HepG2 (cell line): Measurements from ENCODE around the gene NSUN6. TPM values are rescaled to one million over a fixed set of nuclear protein-coding genes. Genes with fewer than 3 reads are reported as not detected.
A peak's percentile ranks its signal among the peaks of the same experiment; 100 is the strongest.

Experiments
- ARNT2 ChIP-seq: sonication (generic); formaldehyde crosslinking; IDR thresholded peaks from 2 replicates; pipeline ENCODE4 v1.8.0; 2022; ENCODE audit warnings: mild to moderate bottlenecking, low read depth, missing genetic modification reagents, moderate library complexity
- ATAD3A ChIP-seq: sonication (generic); formaldehyde crosslinking; IDR thresholded peaks from 2 replicates; pipeline ENCODE4 v1.4.0; 2020; ENCODE audit warnings: missing genetic modification reagents
- EHMT2 ChIP-seq: fragments of 200-600 bp; sonication (generic); IDR thresholded peaks from 2 replicates; pipeline ENCODE4 v1.7.0; 2017; ENCODE audit warnings: antibody characterized with exemption, low read depth, low read length, borderline replicate concordance
- HMGXB3 ChIP-seq: sonication (generic); formaldehyde crosslinking; IDR thresholded peaks from 2 replicates; pipeline ENCODE4 v1.4.0; 2020; ENCODE audit warnings: missing genetic modification reagents, borderline replicate concordance
- MEIS1 ChIP-seq: sonication (generic); formaldehyde crosslinking; IDR thresholded peaks from 2 replicates; pipeline ENCODE4 v1.9.0; 2021; ENCODE audit warnings: mild to moderate bottlenecking, missing genetic modification reagents, moderate library complexity, borderline replicate concordance
- MLLT10 ChIP-seq: sonication (generic); formaldehyde crosslinking; IDR thresholded peaks from 2 replicates; pipeline ENCODE4 v1.4.0; 2020; ENCODE audit warnings: missing genetic modification reagents
- PBX2 ChIP-seq: IDR thresholded peaks from 2 replicates; pipeline ENCODE4 v1.6.1; 2016; ENCODE audit warnings: control low read depth
- RFX3 ChIP-seq: IDR thresholded peaks from 2 replicates; pipeline ENCODE4 v1.6.1; 2016; ENCODE audit warnings: missing biosample characterization, missing genetic modification reagents
- RXRB ChIP-seq: IDR thresholded peaks from 2 replicates; pipeline ENCODE4 v1.6.1; 2016; ENCODE audit warnings: borderline replicate concordance, missing genetic modification reagents, missing compliant biosample characterization
- SKI ChIP-seq: fragments of 450-650 bp; IDR thresholded peaks from one replicate; pipeline ENCODE4 v1.6.1; 2018; ENCODE audit warnings: mild to moderate bottlenecking; ENCODE audit not compliant: partially characterized antibody
- TERF1 ChIP-seq: sonication (generic); formaldehyde crosslinking; IDR thresholded peaks from 2 replicates; pipeline ENCODE4 v1.8.0; 2022; ENCODE audit warnings: mild to moderate bottlenecking, missing genetic modification reagents, moderate library complexity
- THYN1 ChIP-seq: sonication (generic); formaldehyde crosslinking; IDR thresholded peaks from 2 replicates; pipeline ENCODE4 v1.8.1; 2023; ENCODE audit warnings: low read depth, mild to moderate bottlenecking, moderate library complexity, missing genetic modification reagents, borderline replicate concordance
- ZMYM4 ChIP-seq: sonication (generic); formaldehyde crosslinking; IDR thresholded peaks from 2 replicates; pipeline ENCODE4 v1.8.1; 2023; ENCODE audit warnings: mild to moderate bottlenecking, missing genetic modification reagents
- ZNF138 ChIP-seq: sonication (generic); formaldehyde crosslinking; IDR thresholded peaks from 2 replicates; pipeline ENCODE4 v1.5.0; 2020; ENCODE audit warnings: mild to moderate bottlenecking, low read depth, missing genetic modification reagents
- ZNF275 ChIP-seq: sonication (generic); formaldehyde crosslinking; IDR thresholded peaks from 2 replicates; pipeline ENCODE4 v1.8.0; 2022; ENCODE audit warnings: missing genetic modification reagents, mild to moderate bottlenecking, inconsistent platforms, borderline replicate concordance
- ZNF331 ChIP-seq: sonication (generic); formaldehyde crosslinking; IDR thresholded peaks from 2 replicates; pipeline ENCODE4 v1.4.0; 2020; ENCODE audit warnings: missing genetic modification reagents
- ZNF383 ChIP-seq: sonication (generic); formaldehyde crosslinking; IDR thresholded peaks from 2 replicates; pipeline ENCODE4 v1.4.0; 2020; ENCODE audit warnings: missing genetic modification reagents, mild to moderate bottlenecking, borderline replicate concordance
- ZNF414 ChIP-seq: sonication (generic); formaldehyde crosslinking; IDR thresholded peaks from 2 replicates; pipeline ENCODE4 v1.5.0; 2020; ENCODE audit warnings: missing genetic modification reagents
- ZNF510 ChIP-seq: sonication (generic); formaldehyde crosslinking; IDR thresholded peaks from 2 replicates; pipeline ENCODE4 v1.4.0; 2020; ENCODE audit warnings: low read depth, mild to moderate bottlenecking, missing genetic modification reagents
- ZNF749 ChIP-seq: sonication (generic); formaldehyde crosslinking; IDR thresholded peaks from 2 replicates; pipeline ENCODE4 v1.8.0; 2022; ENCODE audit warnings: mild to moderate bottlenecking, missing genetic modification reagents, moderate library complexity, borderline replicate concordance
- ZNF777 ChIP-seq: sonication (generic); formaldehyde crosslinking; IDR thresholded peaks from 2 replicates; pipeline ENCODE4 v1.4.0; 2020; ENCODE audit warnings: missing genetic modification reagents
- polyA plus RNA-seq, 8 experiments: library from polyadenylated mRNA; depleted of rRNA in 3 of 8; stranded (reverse) in 7 of 8; unstranded in 1 of 8; fragments of >200 nt; fragmentation: Illumina TruSeq in 4 of 8; extraction: Trizol in 4 of 8; gene quantifications; 2 replicates each; pipeline versions ENCODE4 v1.2.1 to v1.2.3, GENCODE V29; 2011 to 2016; ENCODE audit warnings: low read depth in 4 of 8, missing spikeins in 1 of 8, mixed read lengths in 1 of 8; ENCODE audit not compliant: insufficient read depth in 1 of 8
- total RNA-seq, 5 experiments: library from RNA; depleted of rRNA; stranded (reverse); fragments of >200 nt; fragmentation: Illumina TruSeq; extraction: Trizol; gene quantifications; 2 replicates each; pipeline ENCODE4 v1.2.3, GENCODE V29; 2016; ENCODE audit warnings: low read depth in 1 of 5

NSUN6 gene
- total and polyA plus RNA-seq, 2 of the 13 experiments (the other 11 are each of a cell fraction or from before 2014, with no cell fraction given), result 17.2 to 19.3 TPM

- TF ChIP-seq RXRB (CRISPR knock-in tag) (no peak; the same call in 1 of the 2 replicates), SKI (no peak), MLLT10 (CRISPR knock-in tag) (no peak), ATAD3A (CRISPR knock-in tag) (no peak), ZNF510 (CRISPR knock-in tag) (no peak), THYN1 (no peak), ZNF275 (CRISPR knock-in tag) (no peak), ZMYM4 (CRISPR knock-in tag) (peak; percentile 90), RFX3 (CRISPR knock-in tag) (no peak), ZNF138 (CRISPR knock-in tag) (no peak), TERF1 (no peak), ZNF777 (CRISPR knock-in tag) (no peak), PBX2 (CRISPR knock-in tag) (no peak), ZNF414 (CRISPR knock-in tag) (peak; percentile 54; the same call in 1 of the 2 replicates), ZNF331 (0 out of 2 replicates have a peak, but pooled peaks have one; percentile 16), EHMT2 (no peak), ARNT2 (peak; percentile 77; the same call in 1 of the 2 replicates), MEIS1 (CRISPR knock-in tag) (no peak), HMGXB3 (CRISPR knock-in tag) (no peak), ZNF383 (CRISPR knock-in tag) (no peak), ZNF749 (CRISPR knock-in tag) (peak; percentile 59; the same call in 1 of the 2 replicates)
Measured at GRCh38 chr10:18651324-18652007, at the start of gene NSUN6 (continued).
